Stimulated activated CD4-positive, alpha-beta T cell treated with anti-CD3 and anti-CD28 coated beads, TNF-alpha, amount 100 ng/mL, for 48 hours (primary cell): ENCODE data around the gene LRRC73.
A peak's percentile ranks its signal among the peaks of the same experiment; 100 is the strongest.
"Not testable (repeated sequence)": the region's sequence is repeated elsewhere in the genome, so short reads cannot be mapped to it uniquely, and the experiment has no call there.

Experiments used
- DNase-seq, 3 donors: peaks; one replicate each; pipeline ENCODE4 v3.0.0-alpha.2; 2020; ENCODE audit warnings: low read depth in 3 of 3

Gene LRRC73

DNA sequence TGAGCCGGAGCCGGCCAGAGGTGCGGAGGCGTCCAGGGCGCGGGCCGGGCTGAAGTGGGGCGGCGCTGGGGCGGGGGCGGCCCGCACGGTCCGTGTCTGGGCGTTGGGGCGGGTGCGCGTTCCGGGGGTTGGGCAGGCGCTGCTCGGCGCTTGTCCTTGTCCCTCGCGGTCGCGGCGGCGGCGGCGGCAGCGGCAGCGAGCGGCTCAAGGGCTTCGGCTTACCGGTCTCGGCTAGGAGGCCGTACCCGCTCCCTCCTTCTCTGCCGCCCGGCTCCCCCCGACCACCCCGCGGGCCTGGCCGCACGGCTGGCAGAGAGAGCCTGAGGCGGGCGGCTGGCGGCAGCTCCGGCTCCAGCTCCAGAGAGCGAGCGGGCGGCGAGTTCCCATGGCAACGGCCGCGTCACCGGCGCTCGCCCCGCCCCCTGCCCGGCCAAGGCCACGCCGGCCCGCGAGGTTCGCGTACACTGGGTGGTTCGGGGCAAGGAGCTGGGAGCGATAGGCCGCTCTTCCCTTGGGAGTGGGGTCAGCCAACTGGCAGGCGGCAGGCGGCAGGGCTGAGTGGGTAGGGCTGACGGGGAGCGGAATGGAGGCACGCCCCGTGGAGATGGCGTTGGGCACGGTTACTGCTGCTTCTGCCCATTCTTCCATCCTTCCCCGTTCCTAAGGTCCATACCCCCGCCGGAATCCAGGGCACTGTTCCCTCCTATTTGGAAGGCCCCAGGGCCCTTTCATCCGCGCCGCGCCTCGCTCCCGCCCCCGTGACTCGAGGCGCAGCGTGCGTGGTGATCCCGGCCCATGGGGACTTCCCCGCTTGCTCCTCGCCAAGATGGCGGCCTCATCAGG lies at the start of gene LRRC73:
LRRC73 (minus strand) TSS at position 363 of the 843 bp plus-strand sequence. CDS start 561 bp downstream, outside the sequence.
- peak; percentile 43 to 75 (median 58) for DNase-seq

DNA sequence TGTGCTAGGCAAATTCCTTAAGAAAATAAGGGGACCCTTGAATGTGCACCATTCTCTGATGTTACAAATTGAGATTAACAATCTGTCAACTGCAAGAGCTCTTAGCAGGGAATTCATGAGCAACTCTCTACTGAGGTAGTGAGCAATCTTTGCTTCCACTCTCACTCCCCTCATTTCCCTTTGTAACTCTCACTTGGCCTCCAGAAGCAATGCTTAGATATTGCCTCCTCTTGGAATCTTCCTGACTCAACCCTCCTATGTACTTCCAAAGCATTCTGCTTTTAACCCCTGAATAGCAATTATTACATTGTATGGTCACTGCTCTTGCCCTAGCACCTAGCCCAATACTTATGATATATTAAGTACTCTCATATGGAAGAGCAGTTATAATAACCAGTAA lies 49.2 kb upstream of the LRRC73 start:
- DNase-seq, result no peak

- DNase-seq, result not testable (repeated sequence)
Measured at GRCh38 chr6:43557620-43558019, 47.5 kb upstream of the LRRC73 start.

- no peak for DNase-seq
Measured at GRCh38 chr6:43547222-43547621, 37.1 kb upstream of the LRRC73 start.

GRCh38 chr6:43544461-43544860 lies 34.3 kb upstream of the LRRC73 start:
- DNase-seq, result no peak

DNA sequence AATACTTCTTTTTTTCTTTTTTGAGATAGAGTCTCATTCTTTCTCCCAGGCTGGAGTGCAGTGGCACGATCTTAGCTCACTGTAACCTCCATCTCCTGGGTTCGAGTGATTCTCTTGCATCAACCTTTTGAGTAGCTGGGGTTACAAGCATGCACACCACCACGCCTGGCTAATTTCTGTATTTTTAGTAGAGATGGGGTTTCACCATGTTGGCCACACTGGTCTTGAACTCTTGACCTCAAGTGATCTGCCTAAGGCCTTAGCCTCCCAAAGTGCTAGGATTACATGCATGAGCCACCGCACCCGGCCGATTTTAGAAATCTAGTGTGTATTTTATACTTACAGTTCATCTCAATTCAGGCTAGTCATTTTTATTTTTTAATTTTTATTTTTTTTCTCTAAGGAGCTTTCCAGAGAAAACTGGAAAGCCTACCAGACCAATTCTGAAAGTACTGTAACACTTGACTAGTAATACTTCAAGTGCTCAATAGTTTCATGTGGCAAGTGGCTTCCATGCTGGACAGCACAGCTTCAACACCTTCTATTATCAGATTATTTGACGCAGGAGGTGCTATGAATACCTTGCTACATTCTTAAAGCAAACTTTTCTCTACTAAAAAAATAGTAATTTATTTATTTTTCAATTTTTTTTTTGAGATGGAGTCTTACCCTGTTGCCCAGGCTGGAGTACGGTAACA lies 31.8 kb upstream of the LRRC73 start:
- no peak for DNase-seq

DNA sequence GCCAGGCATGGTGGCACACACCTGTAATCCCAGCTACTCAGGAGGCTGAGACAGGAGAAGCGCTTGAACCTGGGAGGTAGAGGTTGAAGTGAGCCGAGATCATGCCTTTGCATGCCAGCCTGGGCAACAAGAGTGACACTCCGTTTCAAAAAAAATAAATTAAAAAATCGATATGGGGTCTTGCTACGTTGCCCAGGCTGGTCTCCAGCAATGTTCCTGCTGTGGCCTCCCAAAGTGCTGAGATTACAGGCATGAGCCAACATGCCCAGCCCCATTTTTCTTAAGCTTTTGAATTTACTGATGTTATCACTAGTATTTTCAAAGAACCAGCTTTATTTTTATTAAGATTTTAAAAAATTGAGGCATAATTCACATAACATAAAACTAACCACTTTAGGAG lies 30.4 kb upstream of the LRRC73 start:
- no peak for DNase-seq

DNA sequence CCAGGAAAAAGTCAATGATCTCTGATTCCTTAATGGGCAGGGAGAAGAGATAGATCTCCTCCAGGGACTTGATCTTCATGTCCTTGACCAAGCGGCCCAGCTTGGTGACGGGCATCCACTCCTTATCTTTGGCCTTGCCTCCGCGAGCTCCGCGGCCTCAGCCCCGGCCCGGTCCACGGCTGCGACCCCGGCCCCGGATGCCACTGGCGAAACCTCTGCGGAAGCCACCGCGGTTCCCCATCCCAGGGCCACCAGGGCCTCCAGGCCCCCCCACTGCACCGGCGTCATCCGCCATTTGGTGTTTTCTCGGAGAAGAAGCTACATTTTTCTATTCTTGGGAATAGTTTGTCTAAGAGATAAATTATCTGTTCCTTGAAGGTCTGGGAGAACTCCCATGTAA lies 29.3 kb upstream of the LRRC73 start:
- DNase-seq, result not testable (repeated sequence)

DNA sequence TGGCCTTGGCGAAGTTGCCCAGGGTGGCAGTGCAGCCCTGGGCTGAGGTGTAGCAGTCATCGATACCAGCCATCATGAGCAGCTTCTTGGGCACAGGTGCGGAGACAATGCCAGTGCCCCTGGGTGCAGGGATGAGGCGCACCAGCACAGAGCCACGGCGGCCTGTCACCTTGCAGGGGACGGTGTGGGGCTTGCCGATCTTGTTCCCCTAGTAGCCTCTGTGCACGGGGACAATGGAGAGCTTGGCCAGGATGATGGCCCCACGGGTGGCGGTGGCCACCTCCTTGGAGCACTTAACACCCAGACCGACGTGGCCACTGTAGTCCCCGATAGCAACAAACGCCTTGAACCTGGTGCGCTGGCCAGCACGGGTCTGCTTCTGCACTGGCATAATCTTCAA lies 28.8 kb upstream of the LRRC73 start:
- DNase-seq, result not testable (repeated sequence)

DNA sequence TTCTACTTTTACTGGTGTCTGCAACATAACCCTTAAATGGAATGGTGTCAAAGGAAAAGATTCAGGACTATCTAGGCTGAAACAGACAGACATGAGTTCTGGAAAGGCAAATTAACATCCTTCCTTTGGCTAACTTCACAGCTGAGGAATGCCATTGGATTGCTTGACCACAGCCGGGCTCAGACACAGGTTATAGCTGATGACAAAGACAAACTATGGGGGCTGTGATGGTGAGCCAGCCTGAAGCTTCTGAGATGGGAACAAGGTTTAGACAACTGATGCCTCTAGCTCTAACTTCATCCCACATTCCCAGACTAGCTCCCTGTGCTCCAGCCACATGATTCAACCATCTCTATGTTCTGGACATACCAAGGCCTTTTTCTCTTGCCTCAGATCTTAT lies 22.1 kb upstream of the LRRC73 start:
- no peak for DNase-seq

DNA sequence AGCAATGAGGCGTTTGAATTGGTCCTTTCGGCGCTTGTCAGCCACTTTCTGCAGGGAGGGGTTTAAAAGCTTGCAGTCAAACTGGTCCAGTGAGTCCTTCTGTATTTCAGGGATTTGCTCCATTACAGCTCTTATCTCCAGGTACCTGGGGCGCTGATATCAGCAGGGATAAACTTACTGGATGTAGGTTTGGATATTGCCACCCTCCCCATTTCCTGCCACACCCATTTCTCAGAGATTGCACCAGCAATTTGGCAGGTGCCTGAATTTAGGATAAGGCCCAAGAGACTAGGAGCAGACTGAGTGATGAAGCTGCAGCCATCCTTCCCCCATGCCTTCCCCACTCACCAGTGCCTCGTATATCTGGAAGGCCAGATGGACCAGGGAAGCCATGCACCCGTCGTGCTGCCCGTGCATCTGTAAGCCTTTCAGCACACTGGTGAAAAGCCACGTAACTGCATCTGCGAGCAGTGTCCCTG lies 14.4 kb upstream of the LRRC73 start:
- no peak for DNase-seq

DNA sequence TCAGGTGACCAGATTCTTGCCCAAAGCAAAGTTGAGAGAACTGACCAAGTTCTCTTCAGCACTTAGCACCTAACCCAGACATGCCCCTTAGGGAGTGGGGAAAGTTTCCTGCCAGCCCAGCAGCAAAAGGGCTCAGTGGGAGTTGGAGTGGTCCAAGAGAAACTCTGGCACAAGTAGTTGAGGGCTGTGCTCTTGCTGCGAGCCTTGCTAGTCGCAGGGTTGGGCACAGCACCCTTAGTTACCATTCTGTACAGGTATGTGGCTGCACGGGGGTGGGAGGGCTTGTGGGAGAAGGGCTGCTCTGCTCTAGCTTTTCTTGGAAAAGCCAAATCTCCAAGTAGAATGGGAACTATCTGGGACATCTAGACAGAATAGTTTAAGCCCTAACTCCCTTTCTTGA lies 13.1 kb upstream of the LRRC73 start:
- DNase-seq, result no peak

DNA sequence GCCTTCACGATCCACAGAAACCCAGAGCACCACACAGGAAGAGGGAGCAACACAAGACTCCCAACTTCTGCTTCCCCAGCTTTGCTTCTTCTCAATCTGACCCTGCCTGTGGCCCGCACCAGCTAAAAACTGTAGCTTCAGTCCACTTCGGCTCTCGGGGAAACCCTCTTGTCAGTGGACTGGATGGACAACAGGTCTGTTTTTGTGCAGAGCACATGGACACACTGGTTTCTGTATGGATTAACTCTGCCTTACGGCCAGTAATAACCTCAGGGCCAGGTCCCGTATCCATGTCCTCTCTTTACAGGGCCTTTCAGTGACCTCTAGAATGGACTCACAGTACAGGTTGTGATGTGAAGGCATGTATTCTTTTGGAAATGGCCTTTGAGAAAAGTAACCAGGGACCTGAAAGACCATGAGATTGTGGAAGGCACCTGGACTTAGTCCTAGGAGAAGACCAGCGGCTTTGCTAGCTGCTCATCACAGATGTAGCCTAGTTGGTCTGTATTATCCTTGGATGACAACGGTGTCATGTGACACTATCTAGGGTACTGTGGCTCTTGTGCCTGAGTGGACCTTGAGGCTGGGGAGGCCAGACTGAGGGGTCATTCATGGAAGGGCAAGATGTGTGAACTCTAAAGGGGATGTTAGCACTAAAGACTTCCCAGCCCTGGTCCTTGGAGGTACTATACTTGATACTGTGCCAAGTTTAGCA lies 12.6 kb upstream of the LRRC73 start:
- no peak for DNase-seq

DNA sequence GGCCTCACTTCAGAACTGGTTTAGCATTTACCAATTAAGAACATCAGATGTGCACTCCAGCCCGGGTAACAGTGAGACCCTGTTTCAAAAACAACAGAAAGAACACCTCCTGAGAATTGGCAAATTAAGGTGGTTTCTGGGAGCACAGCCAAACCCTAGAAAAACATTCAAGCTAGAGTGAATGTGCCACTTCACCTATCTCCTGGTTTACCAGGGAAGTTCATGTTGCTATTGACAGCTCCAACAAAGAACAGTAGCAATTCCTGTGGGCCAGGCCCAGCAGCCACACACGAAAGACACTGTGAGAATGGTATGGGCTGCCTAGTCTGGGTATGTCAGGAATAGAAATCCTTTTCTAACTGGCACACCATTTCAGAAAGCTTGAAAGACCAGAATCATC lies 11.7 kb upstream of the LRRC73 start:
- no peak for DNase-seq

DNA sequence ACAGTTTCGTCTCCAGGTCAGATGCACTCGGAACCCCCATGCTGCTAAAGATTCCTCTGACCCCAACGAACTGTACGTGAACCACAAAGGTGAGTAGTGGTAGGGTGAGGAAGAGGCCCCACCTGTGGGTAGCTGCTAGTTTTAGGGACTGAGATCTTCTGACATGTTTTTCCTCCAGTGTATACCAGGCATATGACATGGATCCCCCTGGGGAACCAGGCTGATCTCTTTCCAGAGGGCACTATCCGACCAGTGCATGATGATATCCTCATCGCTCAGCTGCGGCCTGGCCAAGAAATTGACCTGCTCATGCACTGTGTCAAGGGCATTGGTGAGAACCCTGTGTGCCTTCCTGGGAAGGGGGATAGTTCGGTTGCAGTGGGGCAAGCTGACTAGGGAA lies 10.0 kb upstream of the LRRC73 start:
- DNase-seq, result no peak

- DNase-seq, result no peak
Measured at GRCh38 chr6:43517505-43518357, 7.6 kb upstream of the LRRC73 start.

GRCh38 chr6:43516697-43517504 lies 6.8 kb upstream of the LRRC73 start, which contains the start of the genes POLR1C and YIPF3:
TSS of gene POLR1C (plus strand) at chr6:43517089. CDS start at chr6:43517110, 21 bp downstream.
TSS of gene YIPF3 (minus strand) at chr6:43516926. CDS start at chr6:43516807, 119 bp downstream.
- DNase-seq, result peak; percentile 94 to 96 (median 96)

- DNase-seq, result no peak
Measured at GRCh38 chr6:43516367-43516696, 6.2 kb upstream of the LRRC73 start.

GRCh38 chr6:43515808-43516207 lies 5.7 kb upstream of the LRRC73 start:
- DNase-seq, result no peak

GRCh38 chr6:43511824-43512415 lies 1.8 kb upstream of the LRRC73 start:
- no peak for DNase-seq
